Activated T-cell treated with anti-CD3 and anti-CD28 coated beads, Interleukin-2, amount 50 U/mL, for 72 hours (primary cell): ENCODE data around the gene MIER1. TPM values are rescaled to one million over a fixed set of nuclear protein-coding genes. Genes with fewer than 3 reads are reported as not detected.

ENCODE experiments used
- ATAC-seq, 2 donors: fragments of 150-1000 bp; cut with Tn5 transposase; replicated peaks in 1 of 2; 2 replicates each; pipeline ENCODE4 v1.10.0; 2021; ENCODE audit warnings: moderate library complexity in 2 of 2, mild to moderate bottlenecking in 1 of 2
- DNase-seq, 2 donors: peaks; one replicate each; pipeline ENCODE4 v3.0.0; 2021 to 2022; ENCODE audit warnings: mixed read lengths in 1 of 2
- H3K27ac Mint-ChIP-seq: one replicate; pipeline ENCODE4 v1.8.0; 2022; ENCODE audit warnings: mild to moderate bottlenecking, moderate library complexity, mixed read lengths
- H3K27me3 Mint-ChIP-seq: one replicate; pipeline ENCODE4 v1.8.0; 2022; ENCODE audit warnings: low read depth, mixed read lengths
- H3K36me3 Mint-ChIP-seq, 2 donors: one replicate each; pipeline ENCODE4 v1.8.0; 2022; ENCODE audit warnings: mixed read lengths in 2 of 2, mild to moderate bottlenecking in 1 of 2; ENCODE audit not compliant: insufficient read depth in 2 of 2
- H3K4me1 Mint-ChIP-seq: one replicate; pipeline ENCODE4 v1.8.0; 2022; ENCODE audit warnings: low read depth, mixed read lengths
- H3K4me3 Mint-ChIP-seq, 2 donors: one replicate each; pipeline ENCODE4 v1.8.0; 2022; ENCODE audit warnings: mild to moderate bottlenecking in 2 of 2, mixed read lengths in 2 of 2, moderate library complexity in 2 of 2
- H3K9me3 Mint-ChIP-seq, 2 donors: one replicate each; pipeline ENCODE4 v1.8.0; 2022; ENCODE audit warnings: mixed read lengths in 2 of 2
- total RNA-seq, 2 donors: library from RNA; stranded (reverse); gene quantifications; one replicate each; pipeline ENCODE4 v1.2.3, GENCODE V29; 2022

The MIER1 gene
- total RNA-seq, 2 donors from 2014 or later, result 60.0 to 60.1 TPM

DNA sequence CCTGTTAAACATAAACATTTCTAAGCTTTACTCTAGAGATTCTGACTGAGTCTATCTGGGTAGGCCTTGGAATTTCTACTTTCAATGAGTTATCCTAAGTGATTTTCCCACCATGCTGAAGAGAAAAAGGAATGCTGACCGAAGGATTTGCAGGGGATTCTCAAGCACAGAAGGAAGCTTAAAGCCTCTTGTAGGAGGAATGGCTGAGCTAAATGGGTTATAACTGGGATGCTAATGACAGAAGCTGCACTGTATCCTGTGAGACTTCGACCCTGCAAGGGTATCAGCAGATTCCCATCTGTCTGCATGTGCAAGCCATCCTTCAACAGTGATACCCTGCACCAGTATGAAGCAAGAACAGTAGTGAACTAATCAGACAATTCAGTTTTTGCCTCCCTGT, 93.8 kb downstream of the MIER1 start:
- DNase-seq (no peak), ATAC-seq (no peak)
- Mint-ChIP-seq H3K27ac (no peak overlapping the region), H3K4me3 (no peak overlapping the region), H3K9me3 (no peaks in the 10 kb centered on the region), H3K27me3 (no peaks in the 10 kb centered on the region), H3K36me3 (peaks cover 0 to 16% of the 10 kb centered on the region in 2 donors), H3K4me1 (peaks cover 2% of the 10 kb centered on the region)

DNA sequence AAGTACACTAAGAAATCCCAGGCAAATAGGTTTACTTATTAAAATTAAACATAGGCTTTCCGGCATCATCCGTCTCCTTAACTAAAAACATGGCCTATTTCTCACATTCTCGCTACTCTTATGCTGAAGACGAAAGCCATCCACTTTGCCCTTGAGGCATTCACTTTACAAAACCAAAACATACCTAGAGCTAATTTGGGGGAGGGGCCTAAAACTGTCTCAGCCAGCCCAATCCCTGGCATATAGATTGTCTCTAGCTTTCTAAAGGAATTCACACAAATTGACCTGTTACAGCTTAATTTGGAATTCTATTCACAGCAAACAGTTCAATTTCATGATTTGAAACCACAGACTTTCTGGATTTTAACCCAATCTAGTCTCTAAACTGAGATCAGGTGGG, 94.3 kb downstream of the MIER1 start:
- no peaks in the 10 kb centered on the region for H3K4me1 Mint-ChIP-seq
- H3K36me3 Mint-ChIP-seq, result peaks cover 0 to 16% of the 10 kb centered on the region in 2 donors
- H3K9me3 Mint-ChIP-seq, result no peaks in the 10 kb centered on the region
- no peaks in the 10 kb centered on the region for H3K27me3 Mint-ChIP-seq
- no peak for DNase-seq
- ATAC-seq, result no peak
- H3K4me3 Mint-ChIP-seq, result no peak overlapping the region
- H3K27ac Mint-ChIP-seq, result no peak overlapping the region

DNA sequence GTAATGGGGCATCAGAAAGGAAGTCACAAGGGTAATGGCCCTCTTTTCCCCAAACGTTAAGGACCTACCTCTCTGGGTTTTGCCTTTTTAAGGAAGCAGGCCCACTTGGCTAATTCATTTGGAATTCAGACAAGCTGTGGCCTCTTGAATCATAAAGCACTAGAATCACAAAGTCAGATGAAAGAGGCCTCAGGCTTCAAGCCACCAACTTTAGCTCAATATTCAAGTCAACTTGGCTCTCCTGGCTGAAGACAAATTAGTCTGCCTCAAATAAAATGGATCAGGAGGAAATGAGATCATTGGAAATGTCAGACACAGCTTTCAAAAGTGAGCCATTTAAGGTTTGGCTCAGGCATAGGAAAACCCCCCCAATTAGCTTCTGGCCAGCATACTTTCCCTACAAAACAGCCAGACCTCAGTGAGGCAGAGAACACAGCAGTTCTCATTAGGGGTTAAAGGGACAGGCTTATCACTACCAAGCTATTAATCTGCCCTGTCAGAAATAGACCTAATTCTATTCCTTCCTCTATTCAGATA, 94.9 kb downstream of the MIER1 start:
- ATAC-seq (no peak), DNase-seq (no peak)
- no peak overlapping the region for H3K4me3 Mint-ChIP-seq
- H3K27ac Mint-ChIP-seq, result no peak overlapping the region
- no peaks in the 10 kb centered on the region for H3K27me3 Mint-ChIP-seq
- no peaks in the 10 kb centered on the region for H3K4me1 Mint-ChIP-seq
- H3K9me3 Mint-ChIP-seq, result no peaks in the 10 kb centered on the region
- peaks cover 0 to 16% of the 10 kb centered on the region in 2 donors for H3K36me3 Mint-ChIP-seq

DNA sequence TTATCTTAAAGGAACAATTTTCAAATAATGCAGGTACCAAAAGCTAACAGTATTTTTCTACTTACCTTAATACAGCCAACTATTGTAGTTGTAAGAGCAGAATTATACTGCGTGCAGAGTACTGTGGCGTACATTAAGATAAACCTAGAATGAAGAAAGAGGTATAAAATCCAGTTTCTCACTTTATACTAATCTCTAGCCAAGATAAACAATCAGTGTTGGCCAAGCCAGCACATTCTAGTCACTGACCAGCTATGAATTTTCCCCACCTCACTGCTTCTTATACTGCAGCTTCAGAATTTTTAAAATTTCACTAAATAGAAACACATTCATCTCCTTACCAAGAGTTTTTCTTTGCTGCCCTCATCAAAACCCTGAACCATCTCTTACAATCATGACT, 95.5 kb downstream of the MIER1 start:
- peaks cover 0 to 16% of the 10 kb centered on the region in 2 donors for H3K36me3 Mint-ChIP-seq
- DNase-seq (no peak), ATAC-seq (no peak)
- H3K4me1 Mint-ChIP-seq, result no peaks in the 10 kb centered on the region
- no peaks in the 10 kb centered on the region for H3K27me3 Mint-ChIP-seq
- H3K4me3 Mint-ChIP-seq, result no peak overlapping the region
- H3K9me3 Mint-ChIP-seq, result no peaks in the 10 kb centered on the region
- no peak overlapping the region for H3K27ac Mint-ChIP-seq

DNA sequence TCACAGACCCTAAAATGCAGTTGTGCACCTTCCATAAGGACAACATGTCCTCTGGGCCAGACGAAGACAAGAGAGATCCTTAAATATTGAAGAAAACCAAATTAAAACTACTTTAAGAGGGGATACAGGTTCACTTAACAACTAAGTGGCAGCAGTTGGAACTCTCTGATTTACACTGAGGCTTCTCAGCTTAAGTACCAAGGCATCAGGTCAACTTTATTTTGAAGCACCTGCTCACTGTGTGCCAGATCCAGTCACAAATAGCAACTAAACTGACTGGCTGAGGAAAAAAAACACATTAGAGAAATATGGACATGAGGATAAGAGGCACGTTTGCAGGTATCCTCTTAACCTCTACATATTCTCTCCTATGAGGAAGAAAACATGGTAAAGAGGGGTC, 96.0 kb downstream of the MIER1 start:
- no peaks in the 10 kb centered on the region for H3K4me1 Mint-ChIP-seq
- H3K9me3 Mint-ChIP-seq, result no peaks in the 10 kb centered on the region
- ATAC-seq, result no peak
- H3K27me3 Mint-ChIP-seq, result no peaks in the 10 kb centered on the region
- no peak overlapping the region for H3K27ac Mint-ChIP-seq
- H3K36me3 Mint-ChIP-seq, result peaks cover 0 to 16% of the 10 kb centered on the region in 2 donors
- DNase-seq, result no peak
- H3K4me3 Mint-ChIP-seq, result no peak overlapping the region

DNA sequence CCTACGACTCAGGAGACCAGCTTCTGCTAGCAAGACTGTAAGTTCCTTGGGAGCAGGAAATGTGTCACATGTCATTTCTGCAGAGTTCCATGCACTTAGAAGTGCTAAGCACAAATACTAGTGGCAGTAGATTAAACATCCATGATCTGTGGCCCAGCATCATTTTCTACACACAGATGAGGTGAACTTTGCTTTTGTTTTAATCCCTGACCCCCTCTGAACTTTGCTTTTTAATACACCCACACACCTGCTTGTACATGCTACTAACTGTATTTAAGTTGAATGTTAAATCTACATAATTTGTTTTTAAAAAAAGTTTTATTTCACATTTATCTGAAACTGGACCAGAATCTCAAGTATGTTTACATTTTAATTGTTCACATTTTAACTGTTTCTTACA, 104.7 kb downstream of the MIER1 start:
- H3K27ac Mint-ChIP-seq, result no peak overlapping the region
- ATAC-seq (no peak), DNase-seq (no peak)
- H3K4me1 Mint-ChIP-seq, result peaks cover 5% of the 10 kb centered on the region
- H3K4me3 Mint-ChIP-seq, result no peak overlapping the region
- H3K9me3 Mint-ChIP-seq, result no peaks in the 10 kb centered on the region
- peaks cover 0 to 9% of the 10 kb centered on the region in 2 donors for H3K36me3 Mint-ChIP-seq
- no peaks in the 10 kb centered on the region for H3K27me3 Mint-ChIP-seq

DNA sequence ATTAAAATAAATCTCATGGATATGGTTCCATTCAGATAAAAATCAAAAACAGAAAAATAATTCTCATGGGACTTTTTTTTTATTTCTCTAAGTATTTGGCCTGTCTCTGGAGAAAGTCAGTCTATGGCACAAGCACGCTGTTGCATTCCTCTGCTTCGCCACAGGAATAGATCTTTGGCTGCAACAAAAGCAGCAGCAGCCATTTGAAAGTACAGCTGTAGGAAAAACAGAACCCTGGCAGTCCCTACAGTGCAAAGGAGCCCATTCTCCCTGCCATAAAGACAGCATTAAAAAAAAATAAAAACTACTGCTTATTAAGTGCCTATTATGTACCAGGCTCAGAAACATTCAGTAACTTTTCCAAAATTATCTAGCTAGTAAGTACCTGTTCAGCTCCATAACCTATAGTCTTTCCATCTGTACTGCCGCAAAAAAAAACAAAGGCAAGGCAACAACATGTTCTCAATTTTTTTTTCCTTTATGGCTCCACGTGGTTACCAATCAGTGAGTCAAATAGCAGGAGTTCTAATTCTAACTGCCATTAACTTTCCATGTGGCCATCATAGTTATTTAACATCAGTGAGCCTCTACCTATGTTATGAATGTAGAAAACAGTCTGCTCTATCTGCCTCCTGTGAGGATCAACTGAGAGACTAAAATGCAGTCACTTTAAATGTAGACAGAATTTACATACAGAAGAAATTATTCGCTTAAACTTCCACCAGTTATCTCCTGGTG, 106.5 kb downstream of the MIER1 start:
- Mint-ChIP-seq H3K27ac (no peak overlapping the region), H3K36me3 (peaks cover 2 to 19% of the 10 kb centered on the region in 2 donors), H3K9me3 (peaks cover 0 to 4% of the 10 kb centered on the region in 2 donors), H3K4me3 (no peak overlapping the region), H3K27me3 (no peaks in the 10 kb centered on the region), H3K4me1 (peaks cover 11% of the 10 kb centered on the region)
- no peak for ATAC-seq
- DNase-seq, result no peak

DNA sequence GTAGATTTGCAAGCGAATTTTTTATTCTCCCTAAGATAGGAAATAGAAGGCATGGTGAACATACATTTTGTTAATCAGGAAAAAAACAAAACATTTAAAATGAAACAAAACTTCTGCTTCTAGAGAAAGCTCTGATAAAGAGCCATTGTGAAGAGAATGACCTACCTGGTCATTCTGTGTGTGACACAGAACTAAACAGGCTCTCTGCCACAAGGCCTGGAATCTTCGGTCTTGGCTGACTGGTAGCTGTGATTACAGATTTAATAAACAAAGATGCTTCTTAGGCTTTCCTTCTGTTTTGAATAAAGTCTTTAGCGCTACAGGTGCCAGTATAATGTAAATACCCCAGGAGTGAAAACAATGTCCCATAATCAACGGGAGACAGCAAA, 107.1 kb downstream of the MIER1 start:
- DNase-seq, result no peak
- H3K4me1 Mint-ChIP-seq, result peaks cover 11% of the 10 kb centered on the region
- no peak overlapping the region for H3K4me3 Mint-ChIP-seq
- H3K27ac Mint-ChIP-seq, result no peak overlapping the region
- peaks cover 7 to 24% of the 10 kb centered on the region in 2 donors for H3K36me3 Mint-ChIP-seq
- peaks cover 2 to 4% of the 10 kb centered on the region in 2 donors for H3K9me3 Mint-ChIP-seq
- ATAC-seq, result no peak
- no peaks in the 10 kb centered on the region for H3K27me3 Mint-ChIP-seq

Other genes with a start within 250 kb of the MIER1 start
- not detected for gene DYNLT5, start 172.5 kb upstream of the MIER1 start, total RNA-seq
- gene INSL5, start 123.7 kb upstream of the MIER1 start, total RNA-seq, result not detected
- gene DNAI4, start 134 bp upstream of the MIER1 start, total RNA-seq, result 1 to 10 TPM; 1.8 to 3.1 TPM
- gene SLC35D1, start 129.2 kb downstream of the MIER1 start, total RNA-seq, result 10 to 100 TPM; 16.7 to 19.6 TPM
- gene C1orf141, start 210.0 kb downstream of the MIER1 start, total RNA-seq, result under 1 TPM; 0.17 to 0.25 TPM
- gene IL23R, start 241.5 kb downstream of the MIER1 start, total RNA-seq, result 1 to 10 TPM; 3.0 to 8.0 TPM